Mesendoderm (in vitro differentiated cells): ENCODE measurements around the gene GP1BB.

Experiments used
- DNase-seq: peaks from one replicate; pipeline ENCODE4 v3.0.0; 2013
- H2AK5ac ChIP-seq: 2 replicates; pipeline ENCODE4 v1.6.1; 2013; ENCODE audit warnings: low read length, inconsistent platforms
- H2BK120ac ChIP-seq: 2 replicates; pipeline ENCODE4 v1.6.1; 2013; ENCODE audit warnings: low read depth, mild to moderate bottlenecking, low read length, moderate library complexity, mixed read lengths
- H2BK15ac ChIP-seq: replicated peaks from 2 replicates; pipeline ENCODE4 v1.6.1; 2013; ENCODE audit warnings: low read depth, mild to moderate bottlenecking, moderate library complexity
- H2BK5ac ChIP-seq: 2 replicates; pipeline ENCODE4 v1.6.1; 2013; ENCODE audit warnings: low read length, inconsistent platforms
- H3K18ac ChIP-seq: 2 replicates; pipeline ENCODE4 v1.6.1; 2013; ENCODE audit warnings: mild to moderate bottlenecking, low read length, mixed read lengths
- H3K23ac ChIP-seq: one replicate; pipeline ENCODE4 v1.6.1; 2013; ENCODE audit warnings: low read length
- H3K27ac ChIP-seq: 2 replicates; pipeline ENCODE4 v1.5.1; 2013; ENCODE audit warnings: low read depth, mild to moderate bottlenecking, inconsistent platforms, low read length, moderate library complexity
- H3K27me3 ChIP-seq: 2 replicates; pipeline ENCODE4 v1.6.1; 2013; ENCODE audit warnings: low read length, control low read depth, mild to moderate bottlenecking, inconsistent platforms; ENCODE audit not compliant: insufficient read depth, poor library complexity
- H3K36me3 ChIP-seq: 2 replicates; pipeline ENCODE4 v1.6.1; 2013; ENCODE audit warnings: low read length, inconsistent platforms; ENCODE audit not compliant: control insufficient read depth, insufficient read depth
- H3K4ac ChIP-seq: one replicate; pipeline ENCODE4 v1.6.1; 2013; ENCODE audit warnings: low read depth, mild to moderate bottlenecking, low read length, moderate library complexity
- H3K4me1 ChIP-seq: 2 replicates; pipeline ENCODE4 v1.6.1; 2013; ENCODE audit warnings: low read depth, low read length, inconsistent platforms; ENCODE audit not compliant: control insufficient read depth
- H3K4me2 ChIP-seq: 2 replicates; pipeline ENCODE4 v1.6.1; 2013; ENCODE audit warnings: low read length
- H3K4me3 ChIP-seq: 2 replicates; pipeline ENCODE4 v1.5.1; 2013; ENCODE audit warnings: mild to moderate bottlenecking, low read length
- H3K56ac ChIP-seq: one replicate; pipeline ENCODE4 v1.6.1; 2013; ENCODE audit warnings: low read length
- H3K79me1 ChIP-seq: 2 replicates; pipeline ENCODE4 v1.6.1; 2013; ENCODE audit warnings: low read length, inconsistent platforms
- H3K79me2 ChIP-seq: 2 replicates; pipeline ENCODE4 v1.6.1; 2013; ENCODE audit warnings: mild to moderate bottlenecking, low read length; ENCODE audit not compliant: control insufficient read depth, insufficient read depth
- H3K9ac ChIP-seq: 2 replicates; pipeline ENCODE4 v1.6.1; 2013; ENCODE audit warnings: low read length, inconsistent platforms
- H4K5ac ChIP-seq: one replicate; pipeline ENCODE4 v1.6.1; 2013; ENCODE audit warnings: low read length
- H4K8ac ChIP-seq: one replicate; pipeline ENCODE4 v1.6.1; 2013; ENCODE audit warnings: low read depth, mild to moderate bottlenecking, control low read depth, low read length, moderate library complexity
- WGBS: extraction: QIAGEN DNeasy Blood & Tissue Kit; methylation state at CpG from one replicate; pipeline ENCODE4 v1.1.7; 2013; ENCODE audit warnings: low lambda C conversion rate, missing lambda C conversion rate; ENCODE audit not compliant: insufficient coverage; ENCODE audit errors: extremely low coverage; 5-methylcytosine and 5-hydroxymethylcytosine counted together

GP1BB gene

GRCh38 chr22:19758896-19759426, 35.6 kb downstream of the GP1BB start:
- no peak overlapping the region for H3K4me3 ChIP-seq
- H3K79me1 ChIP-seq = no peaks in the 10 kb centered on the region
- H3K79me2 ChIP-seq = no peaks in the 10 kb centered on the region
- no peak overlapping the region for H3K4ac ChIP-seq
- H3K9ac ChIP-seq = no peak overlapping the region
- H4K5ac ChIP-seq = no peak overlapping the region
- DNase-seq = no peak
- no peak overlapping the region for H2BK5ac ChIP-seq
- no peak overlapping the region for H2BK120ac ChIP-seq
- no peak overlapping the region for H3K4me2 ChIP-seq
- peaks cover 89% of the 10 kb centered on the region for H3K27me3 ChIP-seq
- H3K56ac ChIP-seq = no peak overlapping the region
- H3K4me1 ChIP-seq = no peaks in the 10 kb centered on the region
- WGBS = no CpG with 5 or more reads among the region's 21 CpGs
- H3K23ac ChIP-seq = no peak overlapping the region
- H3K36me3 ChIP-seq = no peaks in the 10 kb centered on the region
- no peak overlapping the region for H4K8ac ChIP-seq
- H2BK15ac ChIP-seq = no peak overlapping the region
- H3K18ac ChIP-seq = no peak overlapping the region
- no peak overlapping the region for H3K27ac ChIP-seq
- H2AK5ac ChIP-seq = no peak overlapping the region

DNA sequence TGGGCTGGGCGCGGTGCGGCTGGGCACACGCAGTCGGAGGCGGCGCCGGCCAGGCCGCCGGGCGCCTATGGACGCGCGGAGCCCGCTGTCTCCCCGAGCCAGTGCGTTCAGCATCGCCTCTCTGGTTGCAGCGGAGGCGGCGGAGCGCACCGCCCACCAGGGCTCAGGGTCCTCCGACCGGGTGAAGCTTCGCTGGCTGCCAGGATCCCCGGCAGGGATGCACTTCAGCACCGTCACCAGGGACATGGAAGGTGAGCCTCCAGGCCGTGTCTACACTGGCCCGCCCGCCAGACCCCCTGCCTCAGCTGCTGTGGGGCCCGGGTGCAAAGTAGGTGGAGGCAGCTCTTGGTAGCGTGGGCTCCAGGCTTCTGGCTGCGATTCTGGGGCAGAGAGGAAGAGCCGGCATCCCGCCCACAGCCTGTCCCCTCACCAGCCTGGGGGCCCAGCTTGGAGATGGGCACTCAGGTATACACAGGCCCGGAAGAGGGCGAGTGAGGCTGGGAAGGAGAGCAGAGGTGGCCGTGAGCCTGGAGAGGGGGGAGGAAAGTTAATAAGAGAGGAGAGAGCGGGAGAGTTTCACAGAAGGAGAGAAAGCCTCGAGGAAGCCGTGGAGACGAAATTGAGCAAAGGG, 36.2 kb downstream of the GP1BB start:
- H3K4ac ChIP-seq = no peak overlapping the region
- H4K8ac ChIP-seq = no peak overlapping the region
- peaks cover 89% of the 10 kb centered on the region for H3K27me3 ChIP-seq
- H3K27ac ChIP-seq = no peak overlapping the region
- H3K4me1 ChIP-seq = no peaks in the 10 kb centered on the region
- H3K9ac ChIP-seq = no peak overlapping the region
- DNase-seq = no peak
- H3K79me2 ChIP-seq = no peaks in the 10 kb centered on the region
- H4K5ac ChIP-seq = no peak overlapping the region
- H3K23ac ChIP-seq = no peak overlapping the region
- H3K79me1 ChIP-seq = no peaks in the 10 kb centered on the region
- H3K4me3 ChIP-seq = no peak overlapping the region
- H3K18ac ChIP-seq = no peak overlapping the region
- no peak overlapping the region for H3K56ac ChIP-seq
- no CpG with 5 or more reads among the region's 43 CpGs for WGBS
- no peak overlapping the region for H2AK5ac ChIP-seq
- H2BK15ac ChIP-seq = no peak overlapping the region
- no peak overlapping the region for H2BK5ac ChIP-seq
- no peaks in the 10 kb centered on the region for H3K36me3 ChIP-seq
- no peak overlapping the region for H3K4me2 ChIP-seq
- H2BK120ac ChIP-seq = no peak overlapping the region

- H4K5ac ChIP-seq = no peak within 1 kb of the TSS
- peak within 1 kb of the TSS; percentile 74 for H3K56ac ChIP-seq
- no peak within 1 kb of the TSS for H3K4ac ChIP-seq
- no peak within 1 kb of the TSS for H3K23ac ChIP-seq
- no peak within 1 kb of the TSS for H4K8ac ChIP-seq
- no CpG with 5 or more reads among the region's 79 CpGs for WGBS
- peaks cover 88% of the 10 kb centered on the region for H3K27me3 ChIP-seq
- H2AK5ac ChIP-seq = no peak within 1 kb of the TSS
- H2BK15ac ChIP-seq = no peak within 1 kb of the TSS
- peak within 1 kb of the TSS; percentile 27 for H3K4me2 ChIP-seq
- H3K79me1 ChIP-seq = no peaks in the 10 kb centered on the region
- DNase-seq = no peak
- no peak within 1 kb of the TSS for H2BK5ac ChIP-seq
- H3K4me3 ChIP-seq = no peak within 1 kb of the TSS
- no peak within 1 kb of the TSS for H3K27ac ChIP-seq
- H3K9ac ChIP-seq = no peak within 1 kb of the TSS
- H3K79me2 ChIP-seq = no peaks in the 10 kb centered on the region
- H2BK120ac ChIP-seq = no peak within 1 kb of the TSS
- H3K4me1 ChIP-seq = peaks cover 3% of the 10 kb centered on the region
- no peak within 1 kb of the TSS for H3K18ac ChIP-seq
- H3K36me3 ChIP-seq = no peaks in the 10 kb centered on the region
These were observed 37.0 kb downstream of the GP1BB start, which contains the start of gene TBX1 for GRCh38 chr22:19760058-19760950. TBX1 (plus strand) TSS chr22:19760778; CDS start chr22:19760844, 66 bp downstream.

DNA sequence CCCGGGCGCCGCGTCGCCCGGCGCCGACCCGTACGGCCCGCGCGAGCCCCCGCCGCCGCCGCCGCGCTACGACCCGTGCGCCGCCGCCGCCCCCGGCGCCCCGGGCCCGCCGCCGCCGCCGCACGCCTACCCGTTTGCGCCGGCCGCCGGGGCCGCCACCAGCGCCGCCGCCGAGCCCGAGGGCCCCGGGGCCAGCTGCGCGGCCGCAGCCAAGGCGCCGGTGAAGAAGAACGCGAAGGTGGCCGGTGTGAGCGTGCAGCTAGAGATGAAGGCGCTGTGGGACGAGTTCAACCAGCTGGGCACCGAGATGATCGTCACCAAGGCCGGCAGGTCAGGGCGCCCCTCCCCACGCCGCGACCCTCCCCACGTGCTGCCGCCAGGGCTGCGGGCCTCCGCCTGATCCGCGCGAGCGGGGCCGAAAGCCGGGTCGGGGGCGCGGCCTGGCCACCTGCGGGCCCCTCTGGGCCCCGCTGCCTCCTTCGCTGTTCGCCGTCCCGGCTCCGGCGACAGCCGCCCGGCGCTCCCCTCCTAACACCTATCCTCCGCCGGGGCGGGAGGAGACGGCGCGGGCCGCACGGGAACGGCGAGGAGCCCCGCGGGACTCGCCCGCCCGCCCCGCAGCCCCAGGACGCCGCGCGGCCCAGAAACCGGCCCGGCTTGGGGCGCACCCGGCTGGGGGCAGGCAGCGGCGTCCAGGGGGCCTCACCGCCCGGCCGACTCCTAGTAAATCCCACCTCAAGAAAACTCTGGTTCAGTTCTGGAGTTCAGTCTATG, 37.8 kb downstream of the GP1BB start:
- no CpG with 5 or more reads among the region's 117 CpGs for WGBS
- no peaks in the 10 kb centered on the region for H3K79me1 ChIP-seq
- H3K18ac ChIP-seq = no peak overlapping the region
- H4K8ac ChIP-seq = no peak overlapping the region
- H2BK120ac ChIP-seq = no peak overlapping the region
- H3K4ac ChIP-seq = no peak overlapping the region
- peaks cover 3% of the 10 kb centered on the region for H3K4me1 ChIP-seq
- no peak overlapping the region for H2BK5ac ChIP-seq
- peak overlapping the region; percentile 74 for H3K56ac ChIP-seq
- H3K9ac ChIP-seq = no peak overlapping the region
- no peak overlapping the region for H3K4me3 ChIP-seq
- peaks cover 87% of the 10 kb centered on the region for H3K27me3 ChIP-seq
- H3K36me3 ChIP-seq = no peaks in the 10 kb centered on the region
- peak overlapping the region; percentile 27 for H3K4me2 ChIP-seq
- no peaks in the 10 kb centered on the region for H3K79me2 ChIP-seq
- DNase-seq = no peak
- no peak overlapping the region for H2AK5ac ChIP-seq
- no peak overlapping the region for H2BK15ac ChIP-seq
- H4K5ac ChIP-seq = no peak overlapping the region
- no peak overlapping the region for H3K23ac ChIP-seq
- H3K27ac ChIP-seq = no peak overlapping the region

DNA sequence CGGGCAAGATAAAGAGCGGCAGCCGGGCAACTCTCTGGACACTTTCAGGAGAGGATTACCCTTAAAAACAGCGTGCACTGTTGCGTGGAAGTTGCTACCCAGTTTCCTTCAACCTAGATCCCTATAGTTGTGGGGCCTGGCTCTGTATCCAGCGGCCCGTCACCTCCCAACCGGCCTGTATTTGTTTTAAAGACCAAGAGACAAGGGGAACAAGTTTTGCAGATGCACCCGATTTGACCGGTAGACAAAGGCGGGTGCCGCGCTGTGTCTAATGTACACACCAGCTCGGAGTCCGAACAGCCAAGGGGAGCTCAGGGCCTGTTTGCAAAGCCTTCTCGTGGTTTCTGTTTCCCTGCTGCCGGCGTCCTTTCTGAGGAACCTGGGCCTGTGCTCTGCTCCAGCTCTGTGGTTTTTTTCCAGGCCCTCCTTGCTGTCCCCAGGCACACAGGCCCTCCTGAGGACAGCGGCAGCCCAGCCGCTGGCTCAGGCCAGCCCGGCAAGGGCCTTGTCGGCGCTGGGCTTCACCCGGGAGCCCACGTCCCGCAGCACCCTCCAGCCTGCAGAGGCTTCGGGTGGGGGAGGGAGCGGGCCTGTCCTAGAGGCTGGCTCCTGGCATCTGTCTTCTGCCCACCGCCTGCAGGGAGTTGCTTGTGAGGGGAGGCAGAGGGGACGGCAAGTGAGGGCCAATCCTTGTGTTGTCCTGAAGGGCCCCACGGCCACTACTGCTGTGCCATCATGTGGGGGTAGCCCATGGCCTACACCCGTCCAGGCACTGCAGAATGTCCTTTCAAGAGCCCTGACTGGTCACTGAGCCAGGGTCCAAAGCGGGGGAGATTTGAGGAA, 38.6 kb downstream of the GP1BB start:
- no peak overlapping the region for H4K8ac ChIP-seq
- peaks cover 3% of the 10 kb centered on the region for H3K4me1 ChIP-seq
- H3K36me3 ChIP-seq = no peaks in the 10 kb centered on the region
- H3K9ac ChIP-seq = no peak overlapping the region
- peak overlapping the region; percentile 80 for H3K23ac ChIP-seq
- H3K79me2 ChIP-seq = no peaks in the 10 kb centered on the region
- H3K27me3 ChIP-seq = peaks cover 91% of the 10 kb centered on the region
- no peak overlapping the region for H3K18ac ChIP-seq
- H4K5ac ChIP-seq = no peak overlapping the region
- no peak overlapping the region for H3K27ac ChIP-seq
- H2BK5ac ChIP-seq = no peak overlapping the region
- no peak overlapping the region for H3K4me3 ChIP-seq
- H3K4me2 ChIP-seq = no peak overlapping the region
- DNase-seq = peak; percentile 65
- H3K56ac ChIP-seq = peak overlapping the region; percentile 50
- H2AK5ac ChIP-seq = no peak overlapping the region
- no peak overlapping the region for H2BK120ac ChIP-seq
- no peaks in the 10 kb centered on the region for H3K79me1 ChIP-seq
- WGBS = no CpG with 5 or more reads among the region's 33 CpGs
- H3K4ac ChIP-seq = no peak overlapping the region
- no peak overlapping the region for H2BK15ac ChIP-seq
